B cell (primary cell): Measurements from ENCODE around the gene ERP44. TPM values are rescaled to one million over a fixed set of nuclear protein-coding genes. Genes with fewer than 3 reads are reported as not detected.

Source experiments
- ATAC-seq: fragments of 200-7000 bp; cut with Tn5 transposase; one replicate; pipeline ENCODE4 v1.10.0; 2021; ENCODE audit warnings: low read depth, mild to moderate bottlenecking, moderate number of reproducible peaks, moderate library complexity
- CTCF ChIA-PET: fragments of 350-600 bp; sonication (Branson Sonifier 250); formaldehyde crosslinking; loops from one replicate; lab custom pipeline; 2021; ENCODE audit warnings: antibody characterized with exemption, inconsistent platforms; lab: Charles Lee
- POLR2A ChIA-PET: fragments of 350-600 bp; sonication (Branson Sonifier 250); formaldehyde crosslinking; loops from one replicate; lab custom pipeline; 2021; ENCODE audit warnings: antibody characterized with exemption; lab: Charles Lee
- DNase-seq: peaks from one replicate; pipeline ENCODE4 v3.0.0; 2013
- H2AFZ ChIP-seq: 2 replicates; pipeline ENCODE4 v1.6.1; 2012; ENCODE audit warnings: mild to moderate bottlenecking, low read depth, low read length; ENCODE audit not compliant: insufficient read depth, poor library complexity, severe bottlenecking
- H3K27ac ChIP-seq, 2 donors: 1 replicate in 1 of 2; 2 replicates in 1 of 2; pipeline ENCODE4 v1.5.1; 2012 to 2013; ENCODE audit warnings: low read length in 2 of 2, mild to moderate bottlenecking in 2 of 2, moderate library complexity in 1 of 2
- H3K27me3 ChIP-seq, 4 experiments: fragments of 200-600 bp in 1 of 4; sonication (generic) in 1 of 4; replicated peaks in 1 of 4; 1 replicate in 2 of 4; 2 replicates in 2 of 4; pipeline versions ENCODE4 v1.6.1 to v1.7.0; 2013 to 2016; ENCODE audit warnings: low read length in 3 of 4, mild to moderate bottlenecking in 2 of 4, mixed read lengths in 1 of 4, moderate library complexity in 1 of 4; ENCODE audit not compliant: insufficient read depth in 4 of 4, control insufficient read depth in 3 of 4; ENCODE audit errors: control extremely low read depth in 1 of 4
- H3K36me3 ChIP-seq, 2 experiments: replicated peaks in 1 of 2; 1 replicate in 1 of 2; 2 replicates in 1 of 2; pipeline versions ENCODE4 v1.6.1 to v1.7.1; 2013; ENCODE audit warnings: low read length in 1 of 2; ENCODE audit not compliant: insufficient read depth in 2 of 2, control insufficient read depth in 1 of 2; ENCODE audit errors: control extremely low read depth in 1 of 2, extremely low read depth in 1 of 2
- H3K4me1 ChIP-seq, 2 donors: fragments of 200-600 bp in 1 of 2; sonication (generic) in 1 of 2; 1 replicate in 1 of 2; 2 replicates in 1 of 2; pipeline versions ENCODE4 v1.5.1 to v1.6.1; 2013 to 2017; ENCODE audit warnings: low read length in 2 of 2; ENCODE audit not compliant: control insufficient read depth in 2 of 2, insufficient read depth in 2 of 2
- H3K4me2 ChIP-seq: replicated peaks from 2 replicates; pipeline ENCODE3; 2012; ENCODE audit warnings: mild to moderate bottlenecking, low read depth, low read length; ENCODE audit not compliant: poor library complexity, severe bottlenecking
- H3K4me3 ChIP-seq, 5 experiments: fragments of 200-600 bp in 1 of 5; sonication (generic) in 1 of 5; 1 replicate in 3 of 5; 2 replicates in 2 of 5; pipeline versions ENCODE4 v1.5.1 to v1.7.0; 2011 to 2016; ENCODE audit warnings: low read length in 4 of 5, mild to moderate bottlenecking in 4 of 5, low read depth in 2 of 5, control low read depth in 1 of 5, moderate library complexity in 1 of 5; ENCODE audit not compliant: insufficient read depth in 1 of 5; ENCODE audit errors: control extremely low read depth in 1 of 5, extremely low read depth in 1 of 5
- H3K79me2 ChIP-seq: fragments of 200-600 bp; sonication (generic); one replicate; pipeline ENCODE4 v1.6.0; 2016; ENCODE audit warnings: low read length; ENCODE audit not compliant: control insufficient read depth, insufficient read depth
- H3K9ac ChIP-seq: fragments of 200-600 bp; sonication (generic); 2 replicates; pipeline ENCODE4 v1.6.1; 2017; ENCODE audit warnings: mild to moderate bottlenecking, low read length, moderate library complexity
- H3K9me3 ChIP-seq, 3 donors: one replicate each; pipeline versions ENCODE4 v1.6.1 to v1.7.1; 2013; ENCODE audit warnings: low read length in 2 of 3; ENCODE audit not compliant: control insufficient read depth in 2 of 3, insufficient read depth in 1 of 3; ENCODE audit errors: control extremely low read depth in 1 of 3
- H4K20me1 ChIP-seq: 2 replicates; pipeline ENCODE4 v1.6.0; 2012; ENCODE audit warnings: mild to moderate bottlenecking, low read length; ENCODE audit not compliant: insufficient read depth, control insufficient read depth, poor library complexity, severe bottlenecking
- H3K27ac Mint-ChIP-seq: one replicate; pipeline ENCODE4 v1.8.0; 2021; ENCODE audit warnings: mixed read lengths
- H3K27me3 Mint-ChIP-seq: one replicate; pipeline ENCODE4 v1.8.0; 2021; ENCODE audit warnings: mixed read lengths
- H3K4me1 Mint-ChIP-seq: one replicate; pipeline ENCODE4 v1.8.0; 2021; ENCODE audit warnings: mixed read lengths
- H3K4me3 Mint-ChIP-seq: one replicate; pipeline ENCODE4 v1.8.0; 2021; ENCODE audit warnings: mixed read lengths
- H3K9me3 Mint-ChIP-seq: one replicate; pipeline ENCODE4 v1.8.0; 2022; ENCODE audit warnings: mixed read lengths; ENCODE audit not compliant: insufficient read depth
- EZH2 ChIP-seq: IDR thresholded peaks from 2 replicates; pipeline ENCODE4 v1.6.1; 2012; ENCODE audit warnings: borderline replicate concordance, low read depth, mild to moderate bottlenecking, moderate library complexity, low read length; ENCODE audit not compliant: insufficient read depth, poor library complexity, severe bottlenecking
- WGBS: methylation state at CpG from one replicate; pipeline ENCODE4 v1.1.5; 2013; ENCODE audit warnings: missing lambda C conversion rate; ENCODE audit not compliant: insufficient coverage; 5-methylcytosine and 5-hydroxymethylcytosine counted together
- intact Hi-C: fragments of 100-400 bp; cut with micrococcal nuclease; formaldehyde crosslinking; loops from one replicate; pipeline ENCODE4 v1.10.0; 2022
- polyA plus RNA-seq: library from polyadenylated mRNA; depleted of rRNA; stranded (reverse); fragments of >200 nt; gene quantifications from 2 replicates; pipeline ENCODE4 v1.2.3, GENCODE V29; 2012
- total RNA-seq, 2 donors: library from RNA; stranded (reverse); fragments of 120-200 nt in 1 of 2; gene quantifications; 1 replicate in 1 of 2; 2 replicates in 1 of 2; pipeline versions ENCODE4 v1.2.3 to v1.2.4, GENCODE V29; 2013 to 2022
- TF ChIP-seq, protein P1 (sequence below): fragments of 200-600 bp; IDR thresholded peaks from one replicate; pipeline ENCODE4 v1.8.0; 2022; ENCODE audit warnings: antibody characterized with exemption, mild to moderate bottlenecking

ERP44 gene
- total and polyA plus RNA-seq, 2 donors (not counting 1 experiment from before 2014, with no cell fraction given): 10.5 to 18.4 TPM

DNA sequence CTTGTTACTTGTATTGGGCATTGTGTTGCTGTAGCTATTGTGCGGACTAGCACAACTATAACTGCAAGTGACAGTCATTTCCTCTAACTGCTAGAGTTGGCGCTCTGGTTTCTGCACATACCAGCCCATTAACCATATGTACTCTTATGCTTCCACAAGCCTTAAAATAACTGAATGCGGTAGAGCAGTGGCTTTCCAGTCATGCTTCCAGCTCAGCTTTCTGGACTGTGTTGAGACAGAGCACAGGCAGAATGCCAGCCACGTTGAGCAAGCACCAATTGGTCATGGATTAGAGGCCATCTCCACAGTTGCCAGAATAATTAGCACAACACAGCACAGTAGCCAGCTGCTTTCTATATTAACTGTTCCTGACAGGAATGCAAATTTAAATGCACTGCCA is 12.4 kb upstream of the ERP44 start:
- Histone ChIP-seq H3K27me3 (no peaks in the 10 kb centered on the region), H3K9me3 (no peaks in the 10 kb centered on the region), H3K79me2 (peaks cover 3% of the 10 kb centered on the region), H3K4me1 (no peaks in the 10 kb centered on the region), H3K9ac (no peak overlapping the region), H3K36me3 (peaks cover 9 to 33% of the 10 kb centered on the region in 2 experiments), H3K4me2 (no peak overlapping the region), H3K27ac (no peak overlapping the region), H2AFZ (no peak overlapping the region), H3K4me3 (no peak overlapping the region), H4K20me1 (no peaks in the 10 kb centered on the region)
- POLR2A ChIA-PET: no interaction called here
- Mint-ChIP-seq H3K4me3 (no peak overlapping the region), H3K27ac (no peak overlapping the region), H3K9me3 (no peaks in the 10 kb centered on the region), H3K4me1 (peaks cover 5% of the 10 kb centered on the region), H3K27me3 (no peaks in the 10 kb centered on the region)
- ATAC-seq (no peak), DNase-seq (no peak)
- TF ChIP-seq EZH2: no peak
- TF ChIP-seq, protein P1, sequence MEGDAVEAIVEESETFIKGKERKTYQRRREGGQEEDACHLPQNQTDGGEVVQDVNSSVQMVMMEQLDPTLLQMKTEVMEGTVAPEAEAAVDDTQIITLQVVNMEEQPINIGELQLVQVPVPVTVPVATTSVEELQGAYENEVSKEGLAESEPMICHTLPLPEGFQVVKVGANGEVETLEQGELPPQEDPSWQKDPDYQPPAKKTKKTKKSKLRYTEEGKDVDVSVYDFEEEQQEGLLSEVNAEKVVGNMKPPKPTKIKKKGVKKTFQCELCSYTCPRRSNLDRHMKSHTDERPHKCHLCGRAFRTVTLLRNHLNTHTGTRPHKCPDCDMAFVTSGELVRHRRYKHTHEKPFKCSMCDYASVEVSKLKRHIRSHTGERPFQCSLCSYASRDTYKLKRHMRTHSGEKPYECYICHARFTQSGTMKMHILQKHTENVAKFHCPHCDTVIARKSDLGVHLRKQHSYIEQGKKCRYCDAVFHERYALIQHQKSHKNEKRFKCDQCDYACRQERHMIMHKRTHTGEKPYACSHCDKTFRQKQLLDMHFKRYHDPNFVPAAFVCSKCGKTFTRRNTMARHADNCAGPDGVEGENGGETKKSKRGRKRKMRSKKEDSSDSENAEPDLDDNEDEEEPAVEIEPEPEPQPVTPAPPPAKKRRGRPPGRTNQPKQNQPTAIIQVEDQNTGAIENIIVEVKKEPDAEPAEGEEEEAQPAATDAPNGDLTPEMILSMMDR: no peak
- intact Hi-C loops: no loop called here
- WGBS: 80% methylated on average over 3 of the region's 4 CpGs
- CTCF ChIA-PET: interaction anchor here (0.9 kb wide), 1 partner anchor 12 kb away, joined by 4 read pairs; the partner anchor contains the start of gene INVS

DNA sequence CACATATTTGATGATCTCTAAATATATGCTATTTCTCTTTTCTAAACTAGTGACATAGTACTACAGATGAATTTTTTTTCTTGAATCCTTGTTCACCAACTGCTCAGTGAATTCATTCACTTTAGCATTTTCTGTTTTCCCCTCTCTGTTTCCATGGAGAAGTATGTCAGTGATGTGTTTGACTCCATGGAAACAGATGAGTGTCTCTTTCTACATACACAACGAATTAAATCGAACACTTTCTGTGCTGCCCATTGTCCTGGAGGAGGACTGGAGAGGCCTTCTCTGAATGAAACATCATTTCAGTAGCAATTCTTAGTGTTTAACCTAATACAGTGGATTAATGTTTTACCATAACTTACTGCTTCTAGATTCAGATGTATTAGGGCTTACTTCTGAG is 9.8 kb upstream of the ERP44 start:
- no peaks in the 10 kb centered on the region for H3K9me3 ChIP-seq
- TF ChIP-seq, protein P1: no peak
- TF ChIP-seq EZH2: no peak
- no peaks in the 10 kb centered on the region for H4K20me1 ChIP-seq
- no peaks in the 10 kb centered on the region for H3K4me1 ChIP-seq
- Mint-ChIP-seq H3K27me3 (no peaks in the 10 kb centered on the region), H3K9me3 (no peaks in the 10 kb centered on the region), H3K27ac (no peak overlapping the region), H3K4me3 (no peak overlapping the region), H3K4me1 (peaks cover 2% of the 10 kb centered on the region)
- DNase-seq (no peak), ATAC-seq (no peak)
- H2AFZ ChIP-seq: no peak overlapping the region
- H3K9ac ChIP-seq: no peak overlapping the region
- intact Hi-C loops: no loop called here
- H3K4me3 ChIP-seq: no peak overlapping the region
- H3K27ac ChIP-seq: no peak overlapping the region
- ChIA-PET CTCF (no interaction called here), POLR2A (no interaction called here)
- peaks cover 18 to 57% of the 10 kb centered on the region in 2 experiments for H3K36me3 ChIP-seq
- H3K4me2 ChIP-seq: no peak overlapping the region
- no CpG with 5 or more reads among the region's 2 CpGs for WGBS
- no peaks in the 10 kb centered on the region for H3K27me3 ChIP-seq
- H3K79me2 ChIP-seq: peaks cover 9% of the 10 kb centered on the region
